HL-60/S4 (cell line): ENCODE measurements around the gene PAQR6.

Source experiments
- in situ Hi-C: fragments of 300-500 bp; cut with MboI; formaldehyde crosslinking; loops from 2 replicates; pipeline ENCODE4 v1.14.3; 2022; ENCODE audit warnings: low sequenced_read_pairs

Gene PAQR6, protein sequence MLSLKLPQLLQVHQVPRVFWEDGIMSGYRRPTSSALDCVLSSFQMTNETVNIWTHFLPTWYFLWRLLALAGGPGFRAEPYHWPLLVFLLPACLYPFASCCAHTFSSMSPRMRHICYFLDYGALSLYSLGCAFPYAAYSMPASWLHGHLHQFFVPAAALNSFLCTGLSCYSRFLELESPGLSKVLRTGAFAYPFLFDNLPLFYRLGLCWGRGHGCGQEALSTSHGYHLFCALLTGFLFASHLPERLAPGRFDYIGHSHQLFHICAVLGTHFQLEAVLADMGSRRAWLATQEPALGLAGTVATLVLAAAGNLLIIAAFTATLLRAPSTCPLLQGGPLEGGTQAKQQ

DNA sequence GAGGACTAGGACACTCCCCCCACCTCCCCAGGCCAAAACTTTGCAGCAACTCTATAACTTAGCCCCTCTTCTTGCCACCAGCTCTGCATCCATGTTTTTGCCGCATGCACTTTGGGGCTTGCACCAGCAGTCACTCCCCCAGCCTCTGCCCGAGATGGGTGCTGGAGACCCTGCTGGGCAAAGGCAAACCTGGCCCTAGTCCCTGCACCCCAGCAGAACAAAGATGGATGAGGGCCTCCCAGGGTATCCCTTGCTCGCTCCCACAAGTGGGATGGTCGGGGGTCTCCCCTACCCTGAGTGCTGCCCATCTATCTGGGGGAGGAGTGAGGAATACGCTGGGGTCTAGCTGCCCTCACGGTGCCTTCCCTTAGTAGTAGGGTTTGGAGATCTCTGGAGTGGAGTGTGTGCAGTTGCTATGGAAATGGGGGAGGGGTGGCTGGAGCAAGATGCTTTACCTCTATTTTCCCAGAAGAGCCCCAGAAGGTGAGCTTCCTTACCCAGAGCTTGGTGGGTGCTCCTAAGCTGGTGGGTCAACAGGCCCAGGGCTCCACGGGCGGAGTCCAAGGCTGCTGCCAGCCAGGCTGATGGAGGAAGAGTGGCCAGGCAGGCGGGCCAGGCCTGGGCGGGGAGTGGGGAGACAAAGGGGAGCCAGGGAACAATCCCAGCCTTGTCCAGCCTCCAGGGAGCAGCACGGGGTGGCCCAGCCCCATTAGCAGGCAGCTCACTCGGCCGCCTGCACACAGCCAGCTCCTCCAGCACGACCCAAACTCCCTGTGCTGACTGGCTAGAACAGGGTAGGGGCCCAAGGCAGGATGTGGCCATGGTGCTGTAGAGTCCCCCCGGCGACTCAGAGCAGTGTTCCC is at the start of gene PAQR6:
TSS of gene PAQR6 (minus strand) at position 597 of the 863 bp plus-strand sequence. CDS start 1,325 bp downstream, outside the sequence.
- in situ Hi-C loops, result no loop called here

DNA sequence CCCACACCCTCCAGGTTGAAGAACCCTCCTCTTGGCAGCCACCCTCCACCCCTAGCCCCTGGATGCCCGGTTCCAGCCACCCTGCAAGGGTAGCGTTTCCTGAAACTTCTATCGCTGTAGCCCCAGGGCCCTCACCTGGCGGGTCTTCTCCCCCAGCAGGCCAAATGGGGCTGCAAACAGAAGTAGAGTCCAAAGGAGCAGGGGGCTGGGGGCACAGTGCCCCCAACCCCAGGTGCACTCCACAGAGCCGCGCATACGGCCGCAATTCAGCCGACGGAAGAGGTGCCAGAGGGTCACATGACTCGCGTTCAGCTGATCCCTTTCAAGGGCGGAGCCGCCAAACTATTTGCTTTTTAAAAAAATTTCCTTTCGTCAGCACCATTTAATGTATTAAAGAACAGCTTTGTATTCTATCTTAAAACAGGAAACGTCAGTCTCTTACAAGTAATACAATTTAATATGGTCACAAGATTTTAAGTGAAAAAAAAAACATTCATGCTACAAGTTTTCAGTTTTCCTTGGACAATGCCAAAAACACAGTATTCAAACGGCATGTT is 47.6 kb upstream of the PAQR6 start, which contains the start of gene GLMP:
TSS of gene GLMP (minus strand) at position 289 of the 557 bp plus-strand sequence. CDS start at position 255, 34 bp downstream.
- in situ Hi-C loops, result no loop called here

DNA sequence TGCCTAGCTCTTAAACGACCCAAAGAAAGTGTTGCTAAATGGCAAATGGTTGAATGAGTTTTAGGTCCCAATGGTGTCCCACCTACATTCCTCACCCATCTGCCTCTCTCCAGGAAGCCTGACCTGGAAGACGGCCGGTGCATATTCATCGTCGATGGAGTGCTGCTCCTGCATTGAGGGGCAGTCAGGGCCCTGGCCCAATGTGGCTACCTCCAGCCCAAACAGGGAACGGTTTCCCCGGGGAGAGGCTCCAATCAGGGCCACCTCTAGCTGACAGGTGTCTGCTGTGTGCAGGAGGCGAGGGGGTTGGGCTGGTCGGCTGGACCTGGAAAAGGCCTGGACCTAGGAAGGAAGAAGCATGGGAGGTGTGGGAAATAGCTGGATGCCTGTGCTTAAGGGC is 46.0 kb upstream of the PAQR6 start:
- in situ Hi-C loops, result no loop called here

DNA sequence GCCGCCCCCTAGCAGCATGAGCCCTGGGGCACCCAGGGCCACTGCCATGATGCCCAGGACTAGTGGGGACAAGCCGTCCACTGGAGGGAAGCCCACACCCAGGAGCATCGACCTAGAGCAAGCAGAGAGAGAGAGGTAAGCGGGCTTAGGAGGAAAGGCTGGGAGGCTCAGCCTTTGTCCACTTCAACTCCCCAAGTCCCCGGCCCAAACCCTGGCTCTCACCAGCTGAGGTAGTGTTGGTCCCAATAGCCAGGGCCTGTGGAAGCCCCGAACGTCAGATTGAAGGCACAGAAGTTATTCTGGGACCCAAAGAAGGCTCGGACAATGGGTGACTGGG is 45.2 kb upstream of the PAQR6 start:
- in situ Hi-C loops, result no loop called here

DNA sequence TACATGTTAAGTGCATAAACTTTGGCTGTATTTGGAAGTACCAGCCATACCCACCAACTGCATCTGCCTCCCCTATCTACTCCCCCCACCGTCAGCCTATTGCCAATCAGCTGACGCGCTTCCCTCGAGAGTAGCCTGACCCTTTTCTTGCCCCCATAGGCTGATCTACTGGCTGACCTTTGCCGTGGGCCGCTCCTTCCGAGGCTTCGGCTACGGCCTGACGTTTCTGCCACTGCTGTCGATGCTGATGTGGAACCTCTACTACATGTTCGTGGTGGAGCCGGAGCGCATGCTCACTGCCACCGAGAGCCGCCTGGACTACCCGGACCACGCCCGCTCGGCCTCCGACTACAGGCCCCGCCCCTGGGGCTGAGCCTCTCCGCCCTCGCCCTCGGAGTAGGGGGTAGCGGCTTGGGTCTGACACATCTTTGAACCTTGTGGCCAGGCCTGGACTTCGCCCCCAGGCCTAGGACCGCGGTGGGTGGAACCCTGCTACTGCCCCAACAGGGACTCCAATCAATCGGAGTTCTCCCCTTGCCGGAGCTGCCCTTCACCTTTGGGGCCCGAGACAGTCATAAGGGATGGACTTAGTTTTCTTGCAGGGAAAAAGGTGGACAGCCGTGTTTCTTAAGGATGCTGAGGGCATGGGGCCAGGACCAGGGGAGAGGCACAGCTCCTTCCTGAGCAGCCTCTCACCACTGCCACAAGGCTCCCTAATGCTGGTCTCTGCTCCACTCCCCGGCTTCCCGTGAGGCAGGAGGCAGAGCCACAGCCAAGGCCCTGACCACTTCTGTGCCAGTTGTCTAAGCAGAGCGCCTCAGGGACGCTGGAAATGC is 43.6 kb upstream of the PAQR6 start:
- in situ Hi-C loops, result no loop called here

DNA sequence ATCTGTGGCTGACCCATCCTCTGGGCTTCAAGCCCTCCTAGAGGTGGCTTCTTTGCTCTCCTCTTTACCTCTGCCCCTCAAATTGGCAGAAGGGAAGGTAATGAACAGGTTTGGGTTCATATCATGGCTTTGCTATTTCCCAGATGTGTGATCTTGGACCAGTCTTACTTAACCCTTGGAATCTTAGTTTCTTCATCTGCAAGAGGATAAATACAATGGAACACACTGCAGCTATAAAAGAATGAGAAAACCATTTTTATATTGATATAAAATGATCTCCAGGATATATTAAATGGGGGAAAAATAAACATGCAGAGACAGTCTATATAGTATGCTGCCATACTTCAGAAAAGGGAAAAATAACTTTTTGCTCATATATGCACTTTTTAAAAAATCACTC is 42.0 kb upstream of the PAQR6 start:
- in situ Hi-C loops, result no loop called here

DNA sequence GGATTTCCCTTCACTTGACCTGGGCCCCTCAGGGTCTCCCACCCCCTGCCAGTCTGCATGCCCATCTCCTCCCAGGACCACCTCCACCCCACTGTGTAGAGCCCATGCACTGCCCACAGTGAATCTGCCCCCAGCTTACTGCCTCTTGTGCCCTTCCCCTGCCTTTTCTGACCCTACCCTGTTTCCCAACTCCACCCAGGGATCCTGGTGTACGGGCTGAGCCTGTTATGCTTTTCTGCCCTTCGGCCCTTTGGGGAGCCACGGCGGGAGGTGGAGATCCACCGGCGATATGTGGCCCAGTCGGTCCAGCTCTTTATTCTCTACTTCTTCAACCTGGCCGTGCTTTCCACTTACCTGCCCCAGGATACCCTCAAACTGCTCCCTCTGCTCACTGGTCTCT is 38.2 kb upstream of the PAQR6 start:
- in situ Hi-C loops, result no loop called here

DNA sequence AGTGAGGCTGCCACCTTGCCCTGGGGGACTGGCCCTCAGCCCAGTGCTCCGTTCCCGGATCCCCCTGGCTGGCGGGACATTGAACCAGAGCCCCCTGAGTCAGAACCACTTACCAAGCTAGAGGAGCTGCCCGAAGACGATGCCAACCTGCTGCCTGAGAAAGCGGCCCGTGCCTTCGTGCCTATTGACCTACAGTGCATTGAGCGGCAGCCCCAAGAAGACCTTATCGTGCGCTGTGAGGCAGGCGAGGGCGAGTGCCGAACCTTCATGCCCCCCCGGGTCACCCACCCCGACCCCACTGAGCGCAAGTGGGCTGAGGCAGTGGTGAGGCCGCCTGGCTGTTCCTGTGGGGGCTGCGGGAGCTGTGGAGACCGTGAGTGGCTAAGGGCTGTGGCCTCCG is 37.6 kb upstream of the PAQR6 start:
- in situ Hi-C loops, result no loop called here

DNA sequence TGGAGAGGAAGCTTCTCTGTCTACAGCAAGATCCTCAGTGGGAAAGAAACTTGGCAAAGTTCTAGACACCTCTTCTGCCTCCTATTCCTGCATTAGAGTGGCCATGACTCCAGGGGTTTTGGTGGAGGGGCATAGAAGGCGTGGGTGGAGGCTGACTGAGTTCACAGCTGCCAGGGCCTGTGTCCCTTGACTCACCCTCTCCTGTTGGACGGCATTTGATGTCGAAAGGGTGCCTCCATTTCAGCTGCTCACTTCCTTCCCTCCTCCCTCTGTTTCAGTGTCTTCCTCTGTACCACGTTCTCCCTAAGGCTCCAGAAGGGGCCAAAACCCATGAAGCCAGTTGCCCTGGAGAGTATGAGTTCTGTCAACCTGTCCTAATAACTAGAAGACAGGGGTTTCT is 36.9 kb upstream of the PAQR6 start:
- in situ Hi-C loops, result no loop called here

DNA sequence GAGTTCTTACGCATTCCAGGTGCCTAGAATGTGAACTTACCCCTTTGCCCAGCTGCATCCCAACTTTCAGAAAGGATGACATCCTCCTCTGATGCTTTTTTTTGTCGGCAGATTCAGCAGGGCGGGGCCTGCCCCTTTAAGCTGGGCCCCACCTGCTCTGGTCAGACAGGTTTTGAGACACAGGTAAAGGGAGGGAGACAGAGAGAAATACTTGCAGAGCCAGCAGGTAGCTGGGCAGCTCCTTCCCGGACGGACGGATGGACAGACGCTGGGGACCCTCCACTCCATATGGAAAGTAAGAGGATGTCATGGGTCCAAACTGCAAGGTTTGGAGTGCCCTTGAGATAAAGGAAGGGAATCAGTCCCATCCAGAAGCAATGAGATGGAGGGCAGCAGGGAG is 36.3 kb upstream of the PAQR6 start, which contains the start of gene TMEM79:
TSS of gene TMEM79 (plus strand) at position 214 of the 400 bp plus-strand sequence. CDS start 902 bp downstream, outside the sequence.
- in situ Hi-C loops, result no loop called here

DNA sequence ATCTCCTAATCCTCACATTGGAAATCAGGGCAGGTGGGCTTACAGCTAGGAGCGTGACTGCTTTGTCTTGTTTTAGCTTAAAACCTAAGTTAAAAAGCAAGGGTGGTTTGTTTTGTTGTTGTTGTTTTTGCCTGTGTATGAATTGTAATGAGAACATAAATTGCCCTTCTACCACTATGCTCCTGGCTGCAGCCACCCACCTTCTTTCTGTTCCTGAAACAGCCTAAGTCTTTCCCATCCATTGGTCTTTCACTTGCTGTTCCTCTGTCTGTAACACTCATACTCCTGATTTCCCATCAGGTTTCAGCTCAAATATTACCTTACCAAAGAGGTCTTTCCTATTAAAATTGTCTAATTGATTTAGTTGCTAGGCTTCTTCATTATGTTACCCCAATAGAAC is 35.7 kb upstream of the PAQR6 start:
- in situ Hi-C loops, result no loop called here

DNA sequence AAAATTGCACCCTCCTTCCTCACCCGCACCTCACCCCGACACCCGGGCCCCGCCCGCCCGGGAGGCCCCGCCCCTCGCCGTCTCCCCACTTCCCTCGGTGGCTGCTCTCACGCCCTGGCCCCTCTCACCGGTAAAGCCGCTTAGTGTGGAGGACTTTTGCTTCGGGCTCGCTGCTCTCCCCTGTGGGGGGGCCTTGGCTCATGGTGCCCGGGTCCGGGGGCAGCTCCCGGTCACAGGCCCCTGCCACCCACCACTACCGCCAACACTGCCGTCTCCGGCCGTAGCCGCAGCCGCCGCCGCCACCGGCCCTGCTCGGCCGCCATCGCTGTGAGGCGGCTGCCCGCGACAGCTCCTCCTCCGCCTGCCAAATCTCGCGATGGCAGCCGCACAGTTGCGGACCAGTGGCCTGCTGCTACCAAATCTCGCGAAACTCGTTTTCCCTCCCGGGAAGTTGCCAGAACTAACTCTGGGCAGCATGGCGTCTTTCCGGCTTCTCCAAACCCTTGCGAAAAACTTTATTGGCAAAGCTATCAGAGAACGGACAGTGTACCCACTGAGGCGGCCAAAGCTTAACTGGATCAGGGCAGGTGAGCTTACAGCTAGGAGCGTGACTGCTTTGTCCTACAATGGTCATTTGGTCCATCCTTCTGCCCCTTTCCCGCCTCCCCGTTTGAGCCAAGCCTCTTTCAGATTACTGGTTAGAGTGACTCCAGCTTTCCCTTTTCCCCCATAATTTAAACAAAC is 34.8 kb upstream of the PAQR6 start, which contains the start of gene SMG5:
TSS of gene SMG5 (minus strand) at position 347 of the 744 bp plus-strand sequence. CDS start at position 202, 145 bp downstream.
- in situ Hi-C loops, result no loop called here

DNA sequence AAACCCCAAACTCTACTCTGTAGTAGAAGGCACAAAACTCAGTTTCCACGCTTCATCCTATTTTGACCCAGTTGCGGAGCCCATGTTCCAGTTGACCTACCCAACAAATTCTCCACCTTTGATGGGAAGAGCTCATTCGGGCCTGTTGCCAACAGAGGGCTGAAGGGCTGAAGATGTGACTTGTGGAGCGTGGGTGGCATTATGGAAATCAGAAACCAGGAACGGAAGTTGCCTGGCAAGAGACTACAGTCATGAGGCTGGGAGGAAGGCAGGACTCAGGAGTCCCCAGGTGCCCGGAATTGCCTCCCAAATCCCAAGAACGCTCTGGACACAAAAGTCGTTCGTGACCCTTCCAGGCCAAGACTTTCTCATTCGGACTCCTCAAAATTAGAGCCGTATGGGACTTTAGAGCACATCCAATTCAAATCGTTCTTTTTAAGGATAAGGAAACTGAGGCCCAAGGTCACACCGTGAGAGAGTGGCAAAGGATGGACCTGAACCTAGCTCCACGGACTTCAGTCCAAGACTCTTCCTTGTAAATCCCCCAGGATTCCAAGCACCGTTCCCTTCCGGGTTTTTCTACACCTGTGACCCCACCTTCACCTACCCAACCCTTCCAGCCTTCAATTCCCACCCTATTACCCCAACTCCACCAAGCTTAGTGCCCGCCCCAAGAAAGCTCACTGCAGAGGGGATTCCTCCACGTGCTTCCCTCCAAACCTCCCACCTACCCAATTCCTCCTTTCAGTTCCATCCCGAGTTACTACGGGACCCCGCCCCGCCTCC is 34.0 kb upstream of the PAQR6 start:
- in situ Hi-C loops, result no loop called here

DNA sequence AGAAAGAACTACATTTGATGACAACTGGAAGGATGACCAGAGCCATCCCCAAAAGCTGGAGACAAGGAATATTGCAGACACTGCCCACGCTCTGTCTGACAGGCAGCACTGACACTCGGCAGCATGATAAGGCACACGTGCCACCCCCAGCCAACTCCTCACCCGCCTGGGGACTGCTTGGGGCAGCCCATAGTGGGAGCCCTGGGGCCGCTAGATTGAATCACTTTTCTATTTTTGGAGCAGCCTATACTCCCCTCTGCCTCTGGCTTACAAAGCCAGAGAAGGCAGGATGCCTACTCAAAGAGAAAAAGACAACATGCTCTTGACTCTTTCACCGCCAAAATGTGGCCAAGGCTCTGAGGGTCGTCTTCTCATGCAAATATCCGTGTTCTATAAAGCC is 33.4 kb upstream of the PAQR6 start:
- in situ Hi-C loops, result no loop called here

DNA sequence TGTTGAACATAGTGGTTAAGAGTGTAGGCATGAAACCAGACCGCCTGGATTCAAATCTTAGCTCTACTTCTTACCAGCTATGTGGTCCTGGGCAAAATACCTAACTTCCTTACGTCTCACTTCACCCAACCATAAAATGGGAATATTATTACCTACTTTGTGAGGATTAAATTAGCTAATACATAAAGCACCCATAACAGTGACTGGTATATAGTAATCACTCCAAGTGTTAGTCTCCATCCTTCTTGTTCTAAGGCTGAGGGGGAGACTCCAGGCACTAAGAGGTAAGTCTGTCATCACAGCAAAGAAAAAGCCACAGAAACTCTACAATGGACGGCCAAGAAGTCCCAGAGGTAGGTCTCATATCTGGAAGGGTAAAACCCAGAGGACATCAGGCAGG is 32.0 kb upstream of the PAQR6 start:
- in situ Hi-C loops, result no loop called here

DNA sequence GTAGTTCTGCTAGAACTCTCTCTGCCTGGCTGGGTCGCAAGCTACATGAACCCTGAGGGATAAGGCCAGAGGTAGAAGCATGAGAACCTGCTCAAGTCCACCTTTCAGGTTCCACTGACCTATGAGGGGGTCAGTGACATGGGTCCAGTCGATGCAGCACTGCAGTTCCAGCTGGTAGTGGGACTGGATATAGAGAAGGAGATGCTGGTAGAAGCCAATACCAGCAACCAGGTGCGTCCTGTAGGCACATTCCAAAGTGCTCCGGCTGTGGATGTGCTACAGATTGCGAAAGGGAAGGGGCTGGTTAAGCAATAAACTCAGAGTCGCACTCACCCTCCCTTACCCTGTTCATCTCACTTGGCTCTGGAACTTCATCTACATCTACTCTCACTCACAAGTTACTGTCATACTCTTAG is 29.1 kb upstream of the PAQR6 start:
- in situ Hi-C loops, result no loop called here

DNA sequence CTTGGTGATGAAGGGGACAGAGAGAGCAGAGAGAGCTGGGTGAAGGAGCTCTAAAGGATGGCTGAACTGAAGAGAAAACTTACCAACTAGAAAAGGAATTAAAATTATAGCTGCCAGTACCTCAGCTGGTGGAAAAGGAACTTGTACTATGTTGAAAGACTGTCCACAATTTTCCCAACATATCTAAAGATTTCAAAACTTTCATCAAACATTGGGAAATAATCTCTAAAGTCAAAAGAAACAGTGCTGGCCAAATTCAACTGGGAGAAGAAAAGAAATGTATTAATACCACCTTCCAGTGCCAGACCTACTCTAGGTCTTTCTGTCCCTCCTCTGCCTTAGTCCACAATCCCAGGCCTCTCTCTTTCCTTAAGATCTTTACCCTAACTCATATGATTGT is 28.7 kb upstream of the PAQR6 start:
- in situ Hi-C loops, result no loop called here

DNA sequence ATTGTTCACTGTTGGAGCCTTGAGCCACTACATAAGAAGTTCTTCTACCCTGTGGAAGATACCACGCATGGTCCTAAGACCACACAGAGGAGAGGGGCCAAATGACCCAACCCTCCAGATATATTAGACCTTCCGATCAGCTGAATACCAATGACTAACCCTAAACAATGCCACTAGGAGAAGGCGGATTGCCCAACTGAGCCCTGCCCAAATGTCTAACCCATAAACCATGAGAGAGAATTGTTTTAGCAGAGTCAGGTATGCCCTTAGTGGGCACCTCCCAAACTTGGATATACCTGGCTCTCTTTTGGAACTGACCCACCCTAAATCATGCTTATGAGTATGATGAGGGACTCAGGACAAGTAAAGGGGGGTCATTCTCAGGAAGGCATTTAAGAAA is 22.5 kb upstream of the PAQR6 start:
- in situ Hi-C loops, result no loop called here

DNA sequence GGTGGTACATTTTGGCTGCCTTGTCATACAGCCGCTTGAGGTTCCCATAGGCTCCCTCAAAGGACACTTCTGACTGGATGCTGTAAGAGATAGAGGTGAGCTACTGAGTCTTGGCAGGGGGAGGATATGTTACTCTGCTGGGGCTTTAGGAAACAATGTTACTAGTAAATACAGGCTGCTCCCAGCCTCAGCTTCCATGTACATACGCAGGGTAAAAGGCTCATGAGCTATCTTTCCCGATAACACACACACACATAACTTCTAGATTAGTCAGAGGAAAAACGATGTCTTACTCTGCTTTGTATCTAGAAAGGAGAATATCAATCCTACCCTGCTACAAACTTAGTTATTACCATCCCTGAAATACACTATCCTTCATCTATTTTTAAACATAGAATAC is 20.5 kb upstream of the PAQR6 start:
- in situ Hi-C loops, result no loop called here
